ENCODE data around the gene ST7.

ST7 gene

DNA sequence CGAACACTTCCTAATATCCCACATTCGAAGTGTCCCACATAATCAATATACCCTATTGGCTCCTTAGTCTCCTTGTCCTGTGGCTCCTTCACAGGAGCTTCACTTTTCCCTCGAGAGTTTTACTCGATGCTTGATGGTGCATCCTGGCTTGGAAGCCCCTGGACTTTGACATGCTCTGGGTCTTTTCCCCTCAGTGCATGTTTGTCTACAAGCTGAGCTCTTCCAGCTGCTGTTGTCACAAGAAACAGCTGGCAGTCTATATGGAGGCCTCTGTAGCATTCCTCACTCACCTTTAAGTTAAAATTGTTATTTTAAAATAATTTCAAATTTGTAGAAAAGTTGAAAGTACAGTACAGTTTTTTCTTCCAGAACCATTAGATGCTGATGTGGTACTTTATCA lies 27.1 kb downstream of the ST7 start:
- no peak for DNase-seq

DNA sequence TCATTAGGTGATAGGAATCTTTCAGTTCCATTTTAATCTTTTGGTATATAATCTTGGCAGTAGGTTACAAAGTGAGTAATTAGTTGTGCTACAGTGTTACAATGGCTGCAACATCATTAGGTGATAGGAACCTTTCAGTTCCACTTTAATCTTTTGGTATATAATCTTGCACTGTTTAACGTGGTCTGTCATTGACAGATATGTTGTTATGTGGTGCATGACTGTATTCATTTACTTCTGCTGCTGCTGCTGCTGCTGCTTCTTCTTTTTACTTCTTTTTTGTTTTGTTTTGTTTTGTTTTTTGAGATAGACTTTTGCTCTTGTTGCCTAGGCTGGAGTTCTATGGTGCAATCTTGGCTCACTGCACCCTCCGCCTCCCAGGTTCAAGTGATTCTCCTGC lies 28.6 kb downstream of the ST7 start:
- no peak for DNase-seq

DNA sequence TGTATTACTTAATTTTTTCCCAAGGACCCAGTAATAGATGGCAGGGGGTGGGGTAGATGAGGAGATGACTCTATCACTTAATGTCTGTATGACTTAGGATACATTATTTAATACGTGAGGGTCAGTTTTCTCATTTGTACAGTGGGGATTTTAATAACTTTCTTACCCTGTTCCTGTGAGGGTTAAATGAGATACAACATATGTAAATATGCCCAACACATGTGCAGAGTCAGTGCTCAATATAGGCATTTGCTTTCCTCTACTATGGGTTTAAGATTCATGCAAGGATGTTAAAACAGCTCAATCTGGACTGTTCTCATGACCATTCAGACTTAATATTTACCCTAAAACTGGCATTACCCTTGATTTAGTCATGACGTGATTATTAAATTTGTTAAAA lies 31.2 kb downstream of the ST7 start:
- DNase-seq: no peak

DNA sequence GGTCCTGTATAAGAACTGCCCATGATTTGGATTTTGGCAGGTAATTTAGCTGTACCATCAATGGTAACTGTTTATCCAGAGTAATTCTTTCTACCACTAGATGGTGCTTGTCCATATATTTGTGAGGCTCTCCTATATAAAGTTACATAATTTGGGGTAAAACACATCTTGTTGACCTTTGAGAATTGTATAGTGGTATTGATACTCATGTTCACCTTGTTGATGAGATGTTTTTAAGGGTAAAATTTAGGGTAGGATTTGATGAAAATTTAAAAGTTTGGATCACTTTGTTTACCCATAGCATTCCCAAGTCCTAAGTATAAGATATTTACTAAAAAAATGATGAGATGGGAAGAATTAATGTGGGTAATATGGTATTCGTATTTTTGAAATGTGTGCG lies 31.6 kb downstream of the ST7 start:
- DNase-seq: no peak

DNA sequence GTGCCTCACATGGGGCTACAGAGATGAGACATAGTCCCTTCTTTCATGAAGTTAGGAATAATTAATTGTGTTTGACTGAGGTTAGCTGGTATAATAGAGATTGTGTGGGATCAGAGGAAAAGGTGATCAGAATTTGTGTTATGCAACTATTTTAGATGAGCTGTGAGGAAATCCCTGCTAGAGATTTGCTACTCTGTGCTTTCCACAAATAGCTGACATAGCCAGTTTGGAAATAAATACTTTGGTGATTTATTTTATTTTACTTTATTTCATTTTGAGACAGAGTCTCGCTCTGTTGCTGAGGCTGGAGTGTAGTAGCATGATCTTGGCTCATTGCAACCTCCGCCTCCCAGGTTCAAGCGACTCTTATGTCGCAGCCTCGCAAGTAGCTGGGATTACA lies 32.3 kb downstream of the ST7 start:
- DNase-seq: no peak

DNA sequence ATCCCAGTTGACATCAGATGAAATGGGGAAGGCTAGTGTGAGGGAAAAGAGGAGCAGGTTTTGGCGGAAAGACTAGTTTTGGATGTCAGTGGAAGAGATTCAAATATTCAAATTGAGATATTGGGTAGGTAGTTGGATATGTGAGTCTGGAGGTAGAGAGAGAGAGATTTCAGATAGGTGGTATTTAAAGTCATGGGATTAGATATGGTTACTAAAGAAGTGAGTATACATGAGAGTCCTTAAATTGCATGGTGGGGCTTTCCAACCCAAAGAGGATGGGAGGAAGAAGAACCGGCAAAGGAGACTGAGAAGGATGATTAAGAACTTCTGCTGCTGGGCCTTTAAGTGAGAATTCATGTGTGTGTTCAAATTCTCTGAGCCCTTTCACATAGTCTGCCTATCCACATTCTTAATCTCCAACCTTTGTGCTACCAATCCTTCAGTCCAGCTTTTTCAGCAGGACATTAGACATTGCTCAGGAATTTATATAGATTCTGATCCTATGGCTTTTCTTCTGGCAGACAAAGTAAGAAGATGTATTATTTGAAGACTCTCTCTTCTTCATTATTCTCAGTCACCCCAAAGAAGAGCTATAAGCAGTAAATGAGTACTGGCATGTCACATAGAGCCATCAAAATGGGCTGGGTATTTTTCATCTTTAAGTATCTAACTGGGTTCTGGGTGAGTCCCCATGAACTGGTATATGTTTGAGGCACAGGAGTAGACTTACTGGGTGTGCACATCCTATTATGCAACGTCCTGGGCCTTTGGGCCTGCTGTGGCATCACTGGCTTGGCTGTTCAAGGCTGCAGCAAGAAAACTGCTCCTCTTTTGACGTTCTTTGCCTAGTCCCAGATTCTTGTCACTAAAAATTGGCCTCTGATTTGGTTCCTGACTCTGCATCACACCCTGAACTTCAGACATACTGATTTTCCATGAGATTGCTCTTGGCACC lies 33.6 kb downstream of the ST7 start:
- peak; percentile 35 for DNase-seq

DNA sequence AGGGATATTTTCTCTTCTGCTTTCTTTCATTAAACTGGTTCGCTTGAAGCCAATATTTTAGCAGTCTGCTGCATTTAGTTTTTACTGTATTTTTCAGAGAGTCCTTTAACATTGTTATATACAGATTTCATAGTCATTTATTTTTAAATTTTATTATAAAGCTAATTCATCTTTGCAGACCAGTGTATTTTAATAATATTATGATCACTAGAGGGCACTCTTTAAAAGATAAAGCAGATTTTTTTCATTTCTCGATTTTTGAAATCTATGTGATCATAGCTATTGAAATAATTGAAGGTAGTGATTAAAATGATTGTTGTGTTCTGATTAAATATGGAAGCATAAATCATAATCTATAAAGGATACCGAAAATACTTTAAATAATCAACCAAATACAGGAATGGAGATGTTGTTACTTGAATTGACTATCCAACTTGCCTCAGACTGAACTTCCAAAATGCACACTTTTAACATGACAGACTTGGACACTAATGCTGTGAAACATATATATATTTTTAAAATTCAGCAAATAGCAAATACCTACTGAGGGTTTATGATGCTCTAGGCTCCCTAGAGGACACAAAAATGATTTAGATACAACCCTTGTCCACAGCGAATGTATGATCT lies 35.2 kb downstream of the ST7 start:
- no peak for DNase-seq

DNA sequence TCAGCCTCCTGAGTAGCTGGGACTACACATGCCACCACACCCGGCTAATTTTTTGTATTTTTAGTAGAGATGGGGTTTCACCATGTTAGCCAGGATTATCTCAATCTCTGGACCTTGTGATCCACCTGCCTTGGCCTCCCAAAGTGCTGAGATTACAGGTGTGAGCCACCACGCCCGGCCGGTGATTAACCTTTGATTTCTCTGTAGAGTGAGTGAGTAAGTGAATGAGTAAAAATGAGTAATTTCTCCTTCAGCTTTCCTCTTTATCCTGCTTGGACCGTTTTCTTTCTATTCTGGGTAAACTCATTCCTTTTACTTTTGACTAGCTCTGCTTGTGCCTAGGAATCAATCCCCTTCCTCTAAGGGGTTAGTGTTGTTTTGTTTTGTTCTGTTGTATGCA lies 36.8 kb downstream of the ST7 start:
- DNase-seq: no peak

DNA sequence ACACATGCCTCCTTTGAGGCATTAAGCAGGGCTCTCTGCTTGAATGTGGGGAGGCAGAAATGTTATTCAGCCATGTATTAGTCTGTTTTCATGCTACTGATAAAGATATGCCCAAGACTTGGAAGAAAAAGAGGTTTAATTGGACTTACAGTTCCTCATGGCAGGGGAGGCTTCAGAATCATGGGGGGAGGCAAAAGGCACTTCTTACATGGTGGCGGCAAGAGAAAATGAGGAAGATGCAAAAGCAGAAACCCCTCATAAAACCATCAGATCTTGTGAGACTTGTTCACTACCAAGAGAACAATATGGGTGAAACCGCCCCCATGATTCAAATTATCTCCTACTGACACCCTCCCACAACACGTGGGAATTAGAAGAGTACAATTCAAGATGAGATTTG lies 37.9 kb downstream of the ST7 start:
- DNase-seq: no peak

DNA sequence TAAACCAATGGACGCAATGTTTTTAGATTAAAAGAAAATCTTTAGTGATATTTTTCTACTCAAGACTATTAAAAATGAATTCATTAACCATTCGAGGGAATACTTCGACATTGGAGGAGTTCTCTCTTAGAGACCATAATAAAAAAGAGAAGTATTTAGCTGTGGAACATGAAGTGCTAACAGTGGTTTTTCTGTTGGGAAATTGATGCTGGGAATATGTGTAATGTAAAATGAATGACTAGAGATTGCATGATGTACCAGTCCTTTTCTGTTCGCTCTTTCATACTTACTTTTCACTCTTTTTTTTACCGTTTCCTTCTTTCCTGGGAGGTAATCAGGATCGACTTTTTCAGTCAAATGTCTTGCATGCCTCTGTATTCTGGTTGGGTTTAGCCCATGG lies 41.3 kb downstream of the ST7 start:
- no peak for DNase-seq

DNA sequence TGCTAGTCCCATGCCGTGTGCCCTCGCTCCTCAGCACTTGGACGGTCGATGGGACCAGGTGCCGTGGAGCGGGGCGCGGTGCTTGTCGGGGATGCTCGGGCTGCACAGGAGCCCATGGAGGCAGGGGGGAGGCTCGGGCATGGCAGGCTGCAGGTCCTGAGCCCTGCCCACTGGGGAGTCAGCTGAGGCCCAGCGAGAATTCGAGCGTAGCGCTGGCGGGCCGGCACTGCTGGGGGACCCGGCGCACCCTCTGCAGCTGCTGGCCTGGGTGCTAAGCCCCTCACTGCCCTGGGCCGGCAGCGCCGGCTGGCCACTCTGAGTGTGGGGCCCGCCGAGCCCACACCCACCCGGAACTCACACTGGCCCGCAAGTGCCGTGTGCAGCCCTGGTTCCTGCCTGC lies 44.7 kb downstream of the ST7 start:
- DNase-seq: no peak

DNA sequence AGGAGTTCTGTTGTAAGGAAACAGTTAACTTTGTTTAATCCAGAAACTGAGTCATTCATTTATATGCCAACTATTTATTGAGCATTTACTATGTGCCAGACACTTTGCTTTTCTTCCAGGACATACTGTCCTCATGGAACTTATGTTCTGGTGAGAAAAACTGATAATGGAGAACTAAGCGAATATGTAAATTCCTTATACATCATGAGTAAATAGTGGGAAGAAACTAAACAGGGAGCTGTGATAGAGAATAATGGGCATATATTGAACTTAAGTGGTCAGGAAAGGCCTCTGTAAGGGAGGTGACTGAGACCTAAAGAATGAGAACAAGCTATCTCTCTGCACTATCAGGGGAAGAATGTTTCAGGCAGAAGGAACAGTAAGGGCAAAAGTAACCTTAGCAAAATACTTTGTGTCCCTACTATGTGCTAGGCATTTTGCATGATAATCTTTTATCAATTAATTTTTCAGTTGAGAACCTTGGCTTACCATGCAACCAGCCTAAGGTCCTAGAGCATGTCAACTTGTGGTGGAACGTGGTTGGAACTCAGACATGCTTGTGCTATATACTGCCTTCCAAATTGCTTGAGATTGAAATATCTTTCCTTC lies 45.4 kb downstream of the ST7 start:
- no peak for DNase-seq

DNA sequence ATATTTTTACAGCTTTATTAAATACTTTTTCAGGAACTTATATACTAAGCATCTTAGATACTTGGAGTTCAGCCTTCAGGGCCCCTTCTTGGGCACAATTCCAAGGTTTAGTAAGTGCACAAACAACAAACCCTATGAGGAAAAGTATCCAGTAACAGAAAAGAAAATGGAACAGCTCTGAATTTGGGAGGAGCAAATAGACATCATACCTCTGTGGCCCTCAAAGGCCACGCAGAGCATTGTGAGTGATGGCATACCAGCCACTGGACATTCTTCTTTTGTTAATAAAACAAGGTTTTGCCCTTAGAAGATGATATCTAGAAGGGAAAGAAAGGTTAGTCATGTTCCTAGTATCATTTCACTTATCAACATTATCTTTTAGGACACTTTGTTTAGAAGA lies 46.0 kb downstream of the ST7 start:
- DNase-seq: peak; percentile 35

DNA sequence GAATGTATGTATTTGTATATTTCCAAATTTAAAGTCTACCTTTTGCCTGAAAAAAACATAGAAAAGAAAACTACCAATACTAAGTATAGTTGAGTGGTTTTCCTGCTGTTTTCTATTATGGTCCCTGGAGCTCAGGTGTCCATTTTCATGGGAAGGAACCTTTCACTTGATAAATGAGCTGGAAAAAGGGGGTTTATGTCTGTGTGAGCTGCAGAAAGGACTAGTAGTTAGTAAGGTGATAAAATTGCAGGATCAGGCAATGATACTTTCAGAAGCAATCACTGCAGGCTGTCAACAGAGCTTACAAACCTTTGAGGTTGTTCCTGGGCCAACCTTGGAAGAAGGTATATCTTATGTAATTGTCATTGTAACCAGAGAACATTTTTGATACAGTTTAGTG lies 48.0 kb downstream of the ST7 start:
- DNase-seq: no peak

DNA sequence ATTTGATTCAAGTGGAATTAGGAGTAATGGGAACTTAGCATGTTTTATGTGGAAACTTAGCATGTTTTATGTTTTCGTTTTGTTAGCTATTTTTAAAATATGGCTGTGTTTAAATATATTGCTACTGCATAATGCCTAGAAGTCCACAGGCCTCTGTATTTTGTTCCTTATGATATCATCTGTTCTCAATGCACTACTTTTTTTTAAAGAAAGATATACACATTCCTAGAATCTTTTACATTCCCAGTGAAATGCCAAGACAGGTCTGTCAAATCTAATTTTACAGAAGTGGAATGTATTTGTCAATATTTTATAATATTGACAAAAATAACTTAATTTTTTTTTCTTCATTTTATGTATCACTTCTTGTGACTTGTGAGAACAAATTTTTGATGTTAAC lies 51.6 kb downstream of the ST7 start:
- peak; percentile 40 for DNase-seq

DNA sequence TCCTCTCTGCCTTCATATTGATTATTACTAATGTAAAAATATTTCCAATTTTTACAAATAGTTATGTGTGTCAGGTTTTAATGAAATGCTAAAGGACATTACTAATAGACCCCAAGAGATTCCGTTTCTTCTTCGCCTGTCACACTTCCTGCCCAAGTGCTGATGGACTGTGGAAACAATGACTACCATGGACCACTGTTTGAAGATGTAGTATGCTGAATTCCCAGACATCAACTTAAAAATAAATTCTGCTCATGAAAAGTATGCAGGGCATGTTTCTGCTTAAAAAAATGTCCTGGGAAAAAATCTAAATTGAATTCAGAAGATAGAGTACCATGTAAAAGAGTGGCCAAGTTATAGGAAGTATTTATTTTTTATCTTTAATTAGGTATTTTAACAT lies 52.1 kb downstream of the ST7 start:
- DNase-seq: peak; percentile 35

DNA sequence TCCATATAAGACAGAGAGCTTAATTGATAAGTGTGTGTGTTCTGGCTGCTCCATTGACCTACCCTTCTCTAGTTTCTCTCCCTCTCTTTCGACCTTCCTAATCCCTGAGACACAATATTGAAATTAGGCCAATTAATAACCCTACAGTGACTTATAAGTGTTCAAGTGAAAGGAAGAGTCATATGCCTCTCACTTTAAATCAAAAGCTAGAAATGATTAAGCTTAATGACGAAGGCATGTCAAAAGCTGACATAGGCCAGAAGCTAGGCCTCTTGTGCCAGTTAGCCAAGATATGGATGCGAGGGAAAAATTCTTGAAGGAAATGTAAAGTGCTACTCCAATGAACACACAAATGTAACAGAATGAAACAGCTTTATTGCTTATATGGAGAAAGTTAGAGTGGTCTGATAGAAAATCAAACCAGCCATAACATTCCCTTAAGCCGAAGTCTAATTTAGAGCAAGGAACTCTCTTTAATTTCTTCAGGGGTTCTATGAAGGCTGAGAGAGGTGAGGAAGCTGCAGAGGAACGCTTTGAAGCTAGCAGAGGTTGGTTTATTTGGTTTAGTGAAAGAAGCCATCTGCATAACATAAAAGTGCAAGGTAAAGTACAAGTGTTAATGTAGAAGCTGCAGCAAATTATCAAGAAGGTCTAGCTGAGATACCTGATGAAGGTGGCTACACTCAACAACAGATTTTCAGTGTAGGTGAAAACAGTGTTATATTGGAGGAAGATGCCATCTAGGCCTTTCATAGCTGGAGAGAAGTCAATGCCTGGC lies 53.8 kb downstream of the ST7 start:
- DNase-seq: no peak

DNA sequence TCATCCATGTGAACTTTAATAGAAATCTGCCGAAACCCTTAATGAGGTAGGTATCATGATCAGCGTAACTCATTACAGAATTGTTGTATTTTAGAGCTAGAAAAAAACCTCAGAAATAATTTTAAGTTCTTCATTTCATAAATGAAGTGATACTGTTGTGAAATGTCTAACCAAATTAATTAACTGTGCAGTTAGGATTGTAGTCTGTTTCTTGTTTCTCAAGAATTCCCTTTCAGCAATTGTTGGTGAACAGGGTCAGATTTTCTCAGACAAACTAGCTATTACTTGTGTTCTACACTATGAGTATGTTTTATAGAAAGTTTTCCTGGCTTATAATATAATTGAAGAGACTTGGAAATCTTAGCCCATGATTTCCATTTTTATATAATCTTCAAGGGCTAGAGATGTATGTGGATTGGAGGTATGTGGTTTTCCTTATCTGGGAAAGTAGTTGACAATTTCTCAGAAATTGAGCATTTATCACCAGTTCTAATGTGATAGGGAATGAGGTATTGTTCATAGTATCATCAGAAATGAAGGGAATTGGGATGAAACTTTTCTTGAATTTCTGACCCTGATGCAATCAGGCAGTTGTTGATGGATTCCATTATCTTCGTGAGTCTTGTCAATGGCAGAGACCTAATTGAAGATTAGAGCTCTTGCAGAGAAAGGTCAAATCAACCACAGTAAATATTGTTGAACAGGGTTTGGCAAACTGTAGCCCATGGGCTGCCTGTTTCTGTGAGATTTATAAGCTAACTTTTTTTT lies 55.0 kb downstream of the ST7 start:
- DNase-seq: no peak

DNA sequence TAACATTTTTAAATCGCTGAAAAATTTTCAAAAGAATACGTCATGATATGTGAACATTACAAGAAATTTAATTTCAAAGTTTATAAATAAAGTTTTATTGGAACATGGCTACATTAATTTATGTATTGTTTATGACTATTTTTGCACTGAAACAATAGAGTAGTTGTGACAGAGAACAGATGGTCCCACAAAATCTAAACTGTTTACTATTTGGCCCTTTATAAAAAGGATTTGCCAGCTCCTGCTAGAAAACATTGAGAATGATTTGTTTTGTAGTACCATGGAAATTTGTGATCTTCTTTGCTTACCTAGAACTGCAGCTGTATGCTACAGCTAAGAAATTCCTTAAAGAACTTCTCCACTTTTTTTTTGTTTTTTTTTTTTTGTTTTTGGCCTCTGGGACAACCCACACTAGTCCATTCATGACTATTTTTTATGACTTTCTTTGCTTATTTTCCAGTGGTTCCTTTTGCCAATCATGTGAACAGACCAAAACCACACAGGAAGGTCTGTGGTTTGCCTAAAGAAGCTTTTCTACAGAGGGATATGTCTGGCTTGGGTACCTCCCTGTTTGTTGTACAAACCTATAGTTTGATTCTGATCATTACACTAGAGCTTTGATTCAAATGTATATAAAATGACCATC lies 55.7 kb downstream of the ST7 start:
- DNase-seq: peak; percentile 66

DNA sequence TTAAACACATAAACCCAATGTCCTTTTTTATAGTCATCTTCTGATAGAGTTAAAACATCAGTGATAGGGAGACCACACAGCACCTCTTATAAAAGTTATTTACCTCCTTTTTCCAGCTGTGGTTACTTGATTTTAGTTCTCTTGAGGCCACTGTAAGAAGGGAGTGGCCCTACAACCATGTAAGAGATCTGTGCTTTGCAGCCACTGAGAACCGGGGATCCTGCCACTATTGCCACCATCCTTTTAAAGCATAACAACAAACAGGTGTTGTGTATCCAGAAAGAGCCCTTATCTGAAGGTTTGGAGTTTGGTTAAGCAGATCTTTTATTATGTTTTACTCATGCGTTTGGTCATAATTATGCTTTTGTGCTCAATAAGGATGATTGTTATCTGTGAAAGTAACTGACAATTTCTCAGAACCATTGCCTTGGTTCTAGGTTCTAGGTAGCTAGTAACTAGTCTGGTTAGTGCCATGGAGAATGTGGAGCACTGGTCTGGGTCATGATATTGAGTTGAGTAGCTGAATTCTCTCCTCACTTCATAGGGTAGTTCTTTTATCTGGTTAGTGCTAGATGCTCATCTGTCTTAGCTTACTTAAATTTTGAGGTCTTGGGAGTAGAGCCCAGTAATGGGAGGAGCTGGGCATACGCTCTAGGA lies 56.5 kb downstream of the ST7 start:
- DNase-seq: no peak

DNA sequence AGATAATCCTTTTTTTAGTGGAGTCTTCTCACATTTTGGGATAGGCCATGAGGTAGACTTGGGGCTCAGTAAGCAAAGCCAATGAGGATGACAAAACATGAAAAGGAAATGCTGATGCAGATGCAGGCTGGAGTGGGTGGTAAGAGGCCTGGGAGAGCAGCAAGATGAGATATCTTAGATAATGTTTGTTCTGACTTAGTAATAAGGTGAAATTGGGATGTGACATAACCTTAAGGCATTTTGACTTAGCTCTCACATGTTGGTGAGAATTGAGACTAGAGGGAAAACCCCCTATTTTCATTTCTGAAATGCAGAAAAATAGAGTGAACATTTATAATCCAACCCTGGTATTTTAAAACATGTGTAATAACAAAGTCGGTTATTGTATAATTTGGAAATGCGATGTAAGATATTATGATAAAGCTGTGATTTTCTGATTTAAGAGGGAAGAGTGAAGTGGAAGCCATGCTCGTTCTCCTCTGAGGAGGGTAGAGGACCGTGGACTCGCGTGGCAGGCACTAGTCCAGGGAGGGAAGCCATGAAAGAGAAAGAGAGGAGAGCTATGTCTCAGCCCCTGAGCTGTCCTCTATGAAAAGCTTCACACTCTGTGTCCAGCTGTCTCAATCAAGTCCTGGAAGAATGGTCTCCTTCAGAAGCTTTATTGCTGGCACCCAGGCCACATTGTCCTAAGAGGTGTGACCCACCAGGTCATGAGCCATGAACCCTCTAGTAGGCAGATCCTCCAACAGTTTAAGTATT lies 57.3 kb downstream of the ST7 start:
- DNase-seq: no peak
